Measurements from ENCODE around the gene CLMP.

CLMP gene

GRCh38 chr11:123236879-123237278, 41.8 kb upstream of the CLMP start:
- no peak for DNase-seq (ENCODE audit: extremely low read depth, low read depth)

GRCh38 chr11:123235656-123236261, 40.7 kb upstream of the CLMP start:
- DNase-seq (ENCODE audit: extremely low read depth, low read depth) = no peak
- H3K4me3 ChIP-seq (replicated peaks; ENCODE audit: low read depth, low read length) = no peak overlapping the region
- no peak for TF ChIP-seq CTCF (IDR thresholded peaks at IDR 0.05; ENCODE audit: low read depth, low read length, missing control alignments)

More at GRCh38 chr11:123236879-123237278, 41.8 kb upstream of the CLMP start:
- no peak for TF ChIP-seq CTCF (IDR thresholded peaks at IDR 0.05; ENCODE audit: low read depth, low read length, missing control alignments)
- H3K4me3 ChIP-seq (replicated peaks; ENCODE audit: low read depth, low read length) = no peak overlapping the region

GRCh38 chr11:123235117-123235655, 40.1 kb upstream of the CLMP start:
- DNase-seq (ENCODE audit: extremely low read depth, low read depth) = no peak
- no peak overlapping the region for H3K4me3 ChIP-seq (replicated peaks; ENCODE audit: low read depth, low read length)
- peak; percentile 65 for TF ChIP-seq CTCF (IDR thresholded peaks at IDR 0.05; ENCODE audit: low read depth, low read length, missing control alignments)

- no peak overlapping the region for H3K4me3 ChIP-seq (replicated peaks; ENCODE audit: low read depth, low read length)
- TF ChIP-seq CTCF (IDR thresholded peaks at IDR 0.05; ENCODE audit: low read depth, low read length, missing control alignments) = no peak
- DNase-seq (ENCODE audit: extremely low read depth, low read depth) = no peak
Measured at GRCh38 chr11:123233975-123234334, 38.9 kb upstream of the CLMP start.

- DNase-seq (ENCODE audit: extremely low read depth, low read depth) = no peak
- no peak for TF ChIP-seq CTCF (IDR thresholded peaks at IDR 0.05; ENCODE audit: low read depth, low read length, missing control alignments)
- H3K4me3 ChIP-seq (replicated peaks; ENCODE audit: low read depth, low read length) = no peak overlapping the region
Measured at GRCh38 chr11:123233280-123233974, 38.4 kb upstream of the CLMP start.

GRCh38 chr11:123231777-123232176, 36.7 kb upstream of the CLMP start:
- no peak for DNase-seq (ENCODE audit: extremely low read depth, low read depth)
- no peak for TF ChIP-seq CTCF (IDR thresholded peaks at IDR 0.05; ENCODE audit: low read depth, low read length, missing control alignments)
- no peak overlapping the region for H3K4me3 ChIP-seq (replicated peaks; ENCODE audit: low read depth, low read length)
